Large intestine (tissue), 3 donors: ENCODE measurements around the gene ERC2. TPM values are rescaled to one million over a fixed set of nuclear protein-coding genes. Genes with fewer than 3 reads are reported as not detected.

Experiments
- DNase-seq, 2 donors: peaks; one replicate each; pipeline versions ENCODE4 v3.0.0 to v3.0.0-alpha.2; 2013
- H3K27ac ChIP-seq: one replicate; pipeline ENCODE4 v1.5.1; 2013; ENCODE audit warnings: low read length
- H3K27me3 ChIP-seq: 2 replicates; pipeline ENCODE4 v1.6.1; 2013; ENCODE audit warnings: low read length; ENCODE audit not compliant: control insufficient read depth, insufficient read depth
- H3K36me3 ChIP-seq: 2 replicates; pipeline ENCODE4 v1.6.1; 2013; ENCODE audit warnings: low read length; ENCODE audit not compliant: control insufficient read depth, insufficient read depth
- H3K4me1 ChIP-seq: one replicate; pipeline ENCODE4 v1.6.1; 2013; ENCODE audit warnings: low read length; ENCODE audit not compliant: control insufficient read depth, insufficient read depth
- H3K4me3 ChIP-seq: one replicate; pipeline ENCODE4 v1.5.1; 2013; ENCODE audit warnings: low read length
- H3K9me3 ChIP-seq: one replicate; pipeline ENCODE4 v1.6.1; 2013; ENCODE audit warnings: mild to moderate bottlenecking, low read depth, low read length, moderate library complexity; ENCODE audit not compliant: control insufficient read depth
- WGBS: methylation state at CpG from one replicate; pipeline ENCODE4 v1.1.5; 2013; ENCODE audit warnings: low lambda C conversion rate; ENCODE audit not compliant: insufficient coverage; 5-methylcytosine and 5-hydroxymethylcytosine counted together
- polyA plus RNA-seq: library from polyadenylated mRNA; unstranded; fragments of 120-200 nt; gene quantifications from one replicate; pipeline ENCODE4 v1.2.1, GENCODE V29; 2013

Gene ERC2
- polyA plus RNA-seq, 1 donor = 2.4 TPM

- DNase-seq = no peak
- Histone ChIP-seq H3K4me1 (no peaks in the 10 kb centered on the region), H3K27me3 (no peaks in the 10 kb centered on the region), H3K36me3 (no peaks in the 10 kb centered on the region), H3K9me3 (no peaks in the 10 kb centered on the region), H3K27ac (no peak overlapping the region), H3K4me3 (no peak overlapping the region)
- WGBS = 37% methylated on average over 2 of the region's 14 CpGs
Observed at GRCh38 chr3:55630280-55630920, 837.9 kb downstream of the ERC2 start.

GRCh38 chr3:55629432-55629831 lies 838.8 kb downstream of the ERC2 start:
- Histone ChIP-seq H3K9me3 (no peaks in the 10 kb centered on the region), H3K4me3 (no peak overlapping the region), H3K4me1 (no peaks in the 10 kb centered on the region), H3K27me3 (no peaks in the 10 kb centered on the region), H3K27ac (no peak overlapping the region), H3K36me3 (no peaks in the 10 kb centered on the region)
- WGBS = no CpG with 5 or more reads among the region's 1 CpG
- no peak for DNase-seq

GRCh38 chr3:55626279-55626665 lies 842.0 kb downstream of the ERC2 start:
- WGBS = no CpG with 5 or more reads among the region's 2 CpGs
- H3K27ac ChIP-seq = peak overlapping the region; percentile 4
- H3K4me1 ChIP-seq = no peaks in the 10 kb centered on the region
- no peaks in the 10 kb centered on the region for H3K9me3 ChIP-seq
- no peaks in the 10 kb centered on the region for H3K36me3 ChIP-seq
- DNase-seq = no peak
- no peaks in the 10 kb centered on the region for H3K27me3 ChIP-seq
- no peak overlapping the region for H3K4me3 ChIP-seq

GRCh38 chr3:55624238-55624637 lies 844.0 kb downstream of the ERC2 start:
- 93% methylated on average over 3 of the region's 7 CpGs for WGBS

GRCh38 chr3:55623786-55624185 lies 844.5 kb downstream of the ERC2 start:
- H3K36me3 ChIP-seq = no peaks in the 10 kb centered on the region
- H3K9me3 ChIP-seq = no peaks in the 10 kb centered on the region
- H3K4me1 ChIP-seq = no peaks in the 10 kb centered on the region
- DNase-seq = no peak
- peaks cover 4% of the 10 kb centered on the region for H3K27me3 ChIP-seq
- no peak overlapping the region for H3K27ac ChIP-seq
- H3K4me3 ChIP-seq = no peak overlapping the region
- no CpG with 5 or more reads among the region's 2 CpGs for WGBS

More at GRCh38 chr3:55624238-55624637, 844.0 kb downstream of the ERC2 start:
- Histone ChIP-seq H3K9me3 (no peaks in the 10 kb centered on the region), H3K27ac (no peak overlapping the region), H3K4me3 (no peak overlapping the region), H3K4me1 (no peaks in the 10 kb centered on the region), H3K27me3 (peaks cover under 1% of the 10 kb centered on the region), H3K36me3 (no peaks in the 10 kb centered on the region)
- no peak for DNase-seq

GRCh38 chr3:55622733-55623132 lies 845.5 kb downstream of the ERC2 start:
- no CpG with 5 or more reads among the region's 3 CpGs for WGBS
- DNase-seq = no peak
- no peaks in the 10 kb centered on the region for H3K9me3 ChIP-seq
- H3K36me3 ChIP-seq = no peaks in the 10 kb centered on the region
- H3K4me1 ChIP-seq = no peaks in the 10 kb centered on the region
- H3K4me3 ChIP-seq = no peak overlapping the region
- H3K27me3 ChIP-seq = peaks cover 4% of the 10 kb centered on the region
- no peak overlapping the region for H3K27ac ChIP-seq

- Histone ChIP-seq H3K36me3 (no peaks in the 10 kb centered on the region), H3K4me3 (no peak overlapping the region), H3K27ac (no peak overlapping the region), H3K4me1 (no peaks in the 10 kb centered on the region), H3K27me3 (peaks cover 4% of the 10 kb centered on the region), H3K9me3 (no peaks in the 10 kb centered on the region)
- no CpG with 5 or more reads among the region's 3 CpGs for WGBS
- DNase-seq = no peak
Observed at GRCh38 chr3:55622116-55622515, 846.2 kb downstream of the ERC2 start.

GRCh38 chr3:55621648-55622047 lies 846.6 kb downstream of the ERC2 start:
- Histone ChIP-seq H3K9me3 (no peaks in the 10 kb centered on the region), H3K27me3 (peaks cover 4% of the 10 kb centered on the region), H3K27ac (no peak overlapping the region), H3K36me3 (no peaks in the 10 kb centered on the region), H3K4me1 (no peaks in the 10 kb centered on the region), H3K4me3 (no peak overlapping the region)
- no peak for DNase-seq
- no CpG with 5 or more reads among the region's 2 CpGs for WGBS

GRCh38 chr3:55621026-55621422 lies 847.2 kb downstream of the ERC2 start:
- H3K27me3 ChIP-seq = peaks cover 4% of the 10 kb centered on the region
- no peak overlapping the region for H3K27ac ChIP-seq
- DNase-seq = no peak
- no peaks in the 10 kb centered on the region for H3K9me3 ChIP-seq
- WGBS = no CpG with 5 or more reads among the region's 3 CpGs
- H3K4me1 ChIP-seq = no peaks in the 10 kb centered on the region
- H3K4me3 ChIP-seq = no peak overlapping the region
- no peaks in the 10 kb centered on the region for H3K36me3 ChIP-seq

- Histone ChIP-seq H3K4me3 (no peak overlapping the region), H3K36me3 (no peaks in the 10 kb centered on the region), H3K27me3 (peaks cover 4% of the 10 kb centered on the region), H3K27ac (no peak overlapping the region), H3K9me3 (no peaks in the 10 kb centered on the region), H3K4me1 (no peaks in the 10 kb centered on the region)
- no CpG with 5 or more reads among the region's 12 CpGs for WGBS
- peak in 1 of 2 donors; percentile 31 for DNase-seq
Observed at GRCh38 chr3:55620351-55621025, 847.8 kb downstream of the ERC2 start.
